Stimulated activated CD4-positive, alpha-beta T cell treated with anti-CD3 and anti-CD28 coated beads, TNF-alpha, amount 100 ng/mL, for 24 hours (primary cell): ENCODE data around the gene POU3F1.

Experiments
- DNase-seq, 3 experiments: peaks; one replicate each; pipeline ENCODE4 v3.0.0-alpha.2; 2020; ENCODE audit warnings: low read depth in 3 of 3

POU3F1 gene

GRCh38 chr1:38046333-38046883, at the start of gene POU3F1:
TSS of gene POU3F1 (minus strand) at chr1:38046793. CDS start at chr1:38046743, 50 bp downstream.
- no peak for DNase-seq

GRCh38 chr1:38095454-38095931, 48.9 kb upstream of the POU3F1 start:
- DNase-seq = no peak

- no peak for DNase-seq
Observed at GRCh38 chr1:38094711-38095290, 48.2 kb upstream of the POU3F1 start.

GRCh38 chr1:38093569-38094520, 47.3 kb upstream of the POU3F1 start:
- no peak for DNase-seq

- no peak for DNase-seq
Observed at GRCh38 chr1:38092256-38092655, 45.7 kb upstream of the POU3F1 start.

- DNase-seq = no peak
Observed at GRCh38 chr1:38090796-38091195, 44.2 kb upstream of the POU3F1 start.

- DNase-seq = no peak
Observed at GRCh38 chr1:38089712-38090360, 43.2 kb upstream of the POU3F1 start.

GRCh38 chr1:38088791-38089190, 42.2 kb upstream of the POU3F1 start:
- DNase-seq = no peak

GRCh38 chr1:38088366-38088765, 41.8 kb upstream of the POU3F1 start:
- no peak for DNase-seq

GRCh38 chr1:38087676-38088075, 41.1 kb upstream of the POU3F1 start:
- no peak for DNase-seq

- no peak for DNase-seq
Observed at GRCh38 chr1:38085666-38086330, 39.2 kb upstream of the POU3F1 start.

GRCh38 chr1:38084700-38085099, 38.1 kb upstream of the POU3F1 start:
- DNase-seq = no peak

- DNase-seq = no peak
Observed at GRCh38 chr1:38084113-38084512, 37.5 kb upstream of the POU3F1 start.

GRCh38 chr1:38083541-38083940, 36.9 kb upstream of the POU3F1 start:
- no peak for DNase-seq

- DNase-seq = no peak
Observed at GRCh38 chr1:38082769-38083263, 36.2 kb upstream of the POU3F1 start.

- DNase-seq = no peak
Observed at GRCh38 chr1:38079019-38079418, 32.4 kb upstream of the POU3F1 start.

- DNase-seq = no peak
Observed at GRCh38 chr1:38077523-38078147, 31.0 kb upstream of the POU3F1 start.

- DNase-seq = no peak
Observed at GRCh38 chr1:38076455-38076854, 29.9 kb upstream of the POU3F1 start.

GRCh38 chr1:38076038-38076437, 29.4 kb upstream of the POU3F1 start:
- no peak for DNase-seq

GRCh38 chr1:38075191-38075590, 28.6 kb upstream of the POU3F1 start:
- no peak for DNase-seq

GRCh38 chr1:38074302-38074677, 27.7 kb upstream of the POU3F1 start:
- no peak for DNase-seq
